Activated CD4-positive, alpha-beta T cell treated with anti-CD3 and anti-CD28 coated beads, Interleukin-2, Interleukin-6, amounts not matched to agents 100 ng/mL and 50 ng/mL, durations not matched to agents 16 hours and 8 hours (primary cell): ENCODE data around the gene ARPC3.
"Not testable (repeated sequence)": the region's sequence is repeated elsewhere in the genome, so short reads cannot be mapped to it uniquely, and the experiment has no call there.

Source experiments
- DNase-seq: peaks from one replicate; pipeline ENCODE4 v3.0.0-alpha.2; 2020

ARPC3 gene

GRCh38 chr12:110410086-110410485 is 40.1 kb downstream of the ARPC3 start:
- not testable (repeated sequence) for DNase-seq

- DNase-seq: not testable (repeated sequence)
Observed at GRCh38 chr12:110405126-110405662, 44.9 kb downstream of the ARPC3 start.

- peak; percentile 87 for DNase-seq
Observed at GRCh38 chr12:110403976-110404682, 46.0 kb downstream of the ARPC3 start.

- peak; percentile 94 for DNase-seq
Observed at GRCh38 chr12:110403146-110403975, 46.8 kb downstream of the ARPC3 start, which contains the start of gene ANAPC7. Gene ANAPC7 (minus strand): TSS chr12:110403708. CDS start chr12:110403627, 81 bp downstream.
